GM19025 (cell line): ENCODE data around the gene ZNF860.

Experiments used
- ATAC-seq: cut with Tn5 transposase; IDR thresholded peaks from one replicate; pipeline ENCODE4 v1.9.1; 2021; ENCODE audit warnings: mild to moderate bottlenecking, low read depth, moderate library complexity; ENCODE audit not compliant: unreplicated experiment

Gene ZNF860

DNA sequence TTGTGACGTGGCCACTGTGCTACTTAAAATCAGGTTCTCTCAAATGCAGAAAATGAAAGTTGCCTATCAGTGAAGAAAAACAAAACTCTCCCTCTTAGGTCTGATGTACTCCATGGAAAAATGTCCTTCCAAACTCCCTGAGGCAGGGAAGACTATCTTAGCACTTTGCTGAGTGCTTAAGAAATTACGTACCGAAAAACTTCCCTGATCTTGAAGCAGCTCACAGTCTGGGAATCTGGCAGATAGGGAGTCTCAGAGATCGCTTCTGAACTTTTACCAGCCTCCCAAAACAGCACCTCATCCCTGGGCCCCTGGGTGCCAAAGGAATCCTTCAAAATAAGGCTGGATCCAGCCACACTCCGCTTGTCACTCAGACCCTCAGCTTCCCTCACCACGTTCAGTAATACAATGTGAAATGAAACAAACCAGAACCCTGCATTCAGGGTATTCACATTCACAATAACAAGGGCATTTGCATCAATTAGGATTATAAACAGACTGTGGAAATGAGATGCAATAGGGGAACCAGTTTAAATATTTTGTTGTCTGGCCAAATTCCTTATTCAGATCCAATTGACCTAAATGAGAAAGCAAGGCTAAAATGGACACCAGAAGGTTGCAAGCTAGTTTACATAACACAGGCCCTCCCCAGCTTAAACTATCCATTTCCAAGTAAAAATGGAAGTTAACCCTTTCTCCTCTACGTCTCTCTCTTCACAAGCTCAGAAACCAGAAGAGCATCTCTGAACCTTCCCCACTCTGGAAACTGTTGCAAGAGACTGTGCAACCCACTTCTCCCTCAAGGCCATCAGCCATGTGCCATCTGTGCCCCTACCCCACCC, 21.4 kb upstream of the ZNF860 start:
- no peak for ATAC-seq

DNA sequence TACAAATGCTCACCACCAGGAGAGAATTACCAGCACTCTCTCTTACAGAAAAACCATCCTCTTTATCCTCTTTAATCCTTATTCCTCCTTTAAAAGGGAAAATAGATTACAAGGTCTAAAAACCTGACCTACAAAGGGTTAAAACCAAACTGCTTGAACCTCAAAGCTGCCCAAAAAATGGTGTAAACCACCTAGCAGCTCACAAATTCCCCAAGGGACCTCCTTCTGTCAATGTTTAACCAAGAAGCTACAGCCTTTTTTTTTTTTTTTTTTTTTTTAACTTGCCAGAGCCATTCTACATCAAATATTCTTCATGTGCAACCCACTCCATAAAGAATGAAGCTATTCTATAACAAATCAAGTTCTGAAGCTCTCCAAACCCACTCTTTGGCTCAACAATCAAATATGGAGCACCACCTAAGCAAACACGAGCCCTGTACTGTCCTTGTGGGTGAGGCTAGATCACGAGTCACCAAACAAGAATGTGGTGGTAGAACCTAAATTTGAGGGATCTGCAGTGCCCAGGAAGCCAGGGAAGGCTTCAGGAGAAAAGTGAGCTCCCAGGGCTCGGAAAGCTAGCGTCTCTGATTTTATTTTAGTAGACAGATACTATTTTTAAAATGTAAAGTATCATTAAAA, 20.6 kb upstream of the ZNF860 start:
- no peak for ATAC-seq

DNA sequence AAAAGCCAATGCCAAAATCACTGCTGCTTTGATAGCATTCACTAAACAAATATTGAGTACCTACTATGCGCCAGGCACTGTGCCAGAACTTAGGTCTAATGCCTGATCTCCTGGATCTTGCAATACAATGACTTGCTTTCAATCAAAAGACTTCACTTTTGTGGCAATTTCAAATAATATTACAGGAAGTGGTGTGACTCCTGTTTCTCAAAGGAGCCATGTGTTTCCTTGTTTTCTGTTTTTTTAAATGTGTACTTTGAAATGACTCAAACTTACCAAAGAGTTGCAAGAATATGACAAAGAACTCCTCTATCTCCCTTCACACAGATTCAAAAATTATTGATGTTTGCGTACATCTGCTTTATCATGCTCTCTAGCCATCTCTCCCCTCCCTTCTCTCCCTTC, 18.7 kb upstream of the ZNF860 start:
- ATAC-seq = no peak

DNA sequence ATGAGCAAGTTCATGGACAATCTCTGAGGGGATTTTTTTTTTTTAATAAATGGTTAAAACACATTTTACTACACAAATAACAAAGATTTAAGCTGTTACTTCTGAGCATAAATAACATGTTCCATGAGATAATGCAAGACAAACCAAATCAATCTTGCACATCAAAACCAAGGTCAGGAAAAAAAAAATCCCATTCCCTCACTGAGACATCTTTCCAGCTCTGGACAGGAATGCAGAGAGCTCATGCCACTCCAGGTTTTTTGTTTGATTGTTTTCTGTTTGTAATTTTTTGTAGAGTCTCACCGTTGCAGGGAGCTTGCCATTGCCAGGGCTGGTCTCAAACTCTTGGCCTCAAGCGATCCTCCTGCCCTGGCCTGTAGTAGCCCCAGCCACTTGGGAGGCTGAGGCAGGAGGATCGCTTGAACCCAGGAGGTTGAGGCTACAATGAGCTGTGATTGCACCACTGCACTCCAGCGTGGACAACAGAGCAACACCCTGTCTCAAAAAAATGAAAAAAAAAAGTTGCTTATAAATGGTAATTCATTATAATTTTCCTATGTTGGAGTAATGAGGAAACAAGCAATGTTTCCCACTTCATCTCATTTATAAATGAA, 14.5 kb upstream of the ZNF860 start:
- ATAC-seq = no peak

DNA sequence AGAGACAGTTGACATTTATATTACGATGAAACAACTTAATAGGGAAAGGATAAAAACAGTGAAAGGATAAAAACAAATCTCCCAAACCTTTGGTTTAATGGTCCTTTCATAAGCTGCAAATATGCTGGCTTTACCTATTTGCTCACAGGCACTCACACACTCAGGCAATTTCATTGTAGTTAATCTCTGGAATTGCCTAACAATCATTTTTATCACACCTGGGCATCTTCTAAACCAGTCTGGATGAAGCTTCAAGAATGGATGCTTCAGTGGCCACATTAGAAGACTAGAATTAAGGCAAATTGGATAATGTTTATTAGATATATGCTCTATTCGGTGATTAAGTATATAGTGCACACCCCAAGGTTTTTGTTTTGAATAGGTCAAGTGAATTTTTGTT, 14.0 kb upstream of the ZNF860 start:
- ATAC-seq = no peak

DNA sequence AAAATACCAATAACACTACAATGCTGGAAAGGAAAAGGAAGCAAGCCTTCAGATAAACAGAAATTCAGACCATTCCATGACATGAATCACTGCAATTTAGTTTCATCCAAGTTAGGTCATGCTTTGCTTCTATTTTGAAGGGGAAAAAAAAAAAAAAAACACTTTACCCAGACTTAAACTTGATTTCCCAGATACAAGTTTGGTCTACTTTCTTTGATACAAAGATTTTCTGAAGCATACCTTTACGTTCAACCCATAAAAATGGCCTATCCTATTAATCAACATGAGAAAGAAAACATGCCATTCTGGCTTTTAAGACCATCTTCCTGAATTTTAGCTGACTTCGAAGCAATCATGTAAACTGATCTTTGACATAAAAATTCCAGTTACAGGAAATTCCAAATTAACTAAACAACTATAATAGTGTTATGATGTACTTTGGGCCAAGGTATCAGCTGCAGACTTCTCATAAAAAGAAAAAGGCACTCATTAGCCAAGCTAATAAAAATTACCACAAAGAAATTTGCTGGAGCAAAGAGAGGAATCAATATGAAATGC, 13.1 kb upstream of the ZNF860 start:
- ATAC-seq = no peak

DNA sequence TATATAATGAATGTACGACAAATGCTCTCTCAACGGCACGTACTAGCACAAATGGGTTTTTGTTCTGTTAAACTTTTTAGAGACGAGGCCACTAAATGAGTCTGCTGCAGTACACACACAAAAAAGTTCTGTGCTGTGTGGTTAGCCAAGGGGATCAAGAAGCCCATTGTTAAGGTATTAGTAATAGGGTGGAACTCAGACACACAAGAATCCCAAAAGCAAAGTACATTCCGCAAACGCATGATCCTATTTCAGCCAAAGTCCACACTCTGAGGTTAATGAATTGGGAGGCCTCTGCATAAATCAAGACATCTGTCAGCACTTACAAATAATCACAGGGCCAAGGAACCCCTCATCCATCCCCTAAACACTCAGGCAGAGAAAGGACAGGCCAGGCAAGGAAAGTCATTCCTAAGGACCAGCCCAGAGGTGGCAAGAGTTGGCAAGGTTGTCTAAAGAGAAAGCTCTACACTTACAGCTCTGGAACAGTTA, 12.6 kb upstream of the ZNF860 start:
- no peak for ATAC-seq

DNA sequence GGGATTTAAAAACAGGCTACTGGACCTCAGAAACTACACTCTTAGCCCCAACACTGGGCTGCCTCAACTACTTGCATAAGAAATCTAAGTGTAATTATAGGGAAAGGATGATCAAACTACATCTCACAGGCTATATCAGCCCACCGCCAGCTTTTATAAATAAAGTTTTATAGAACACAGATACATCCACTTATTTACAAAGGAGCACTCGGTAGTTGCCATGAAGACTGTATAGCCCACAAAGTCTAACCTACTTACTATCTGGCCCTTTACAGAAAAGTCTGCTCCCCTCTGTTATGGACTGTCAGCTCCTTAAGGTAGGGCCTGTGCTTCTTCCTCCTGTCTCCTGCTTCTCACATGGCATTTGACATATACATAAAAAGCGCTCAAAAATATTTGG, 9.9 kb upstream of the ZNF860 start:
- no peak for ATAC-seq

DNA sequence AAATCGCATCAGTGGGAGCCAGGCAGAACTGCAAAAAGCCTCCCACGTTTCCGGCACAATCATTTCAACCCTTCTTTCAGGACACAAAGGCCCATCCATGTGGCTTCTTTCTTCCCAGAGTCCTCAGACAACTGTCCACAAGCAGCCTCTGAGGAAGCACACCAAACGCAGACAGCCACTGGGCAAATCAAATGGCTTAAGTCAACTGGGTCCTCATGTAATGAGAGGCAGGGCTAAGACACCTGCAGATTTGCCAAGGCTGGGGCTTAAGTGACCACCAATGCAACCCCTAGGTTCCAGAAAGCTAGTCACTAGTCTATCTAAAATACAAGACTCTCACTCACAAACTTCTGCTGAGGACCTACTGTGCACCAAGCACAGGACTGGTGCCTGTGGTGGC, 8.5 kb upstream of the ZNF860 start:
- ATAC-seq = no peak

DNA sequence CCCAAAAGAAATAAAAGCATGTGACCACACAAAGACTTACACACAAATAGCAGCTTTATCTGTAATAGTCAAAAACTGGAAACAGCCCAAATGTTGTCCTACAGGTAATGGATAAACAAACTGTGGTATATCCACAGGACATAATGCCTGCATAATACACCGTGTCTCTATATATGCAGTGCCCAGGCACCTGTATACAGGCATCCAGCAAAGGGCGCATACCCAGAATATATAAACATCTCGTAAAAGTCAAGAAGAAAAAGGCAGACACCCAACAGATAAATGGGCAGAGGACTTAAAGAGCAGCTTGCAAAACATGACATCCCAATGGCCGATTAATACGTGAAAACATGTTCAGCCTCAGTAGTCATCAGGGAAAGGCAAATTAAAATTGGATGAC, 7.7 kb upstream of the ZNF860 start:
- no peak for ATAC-seq

DNA sequence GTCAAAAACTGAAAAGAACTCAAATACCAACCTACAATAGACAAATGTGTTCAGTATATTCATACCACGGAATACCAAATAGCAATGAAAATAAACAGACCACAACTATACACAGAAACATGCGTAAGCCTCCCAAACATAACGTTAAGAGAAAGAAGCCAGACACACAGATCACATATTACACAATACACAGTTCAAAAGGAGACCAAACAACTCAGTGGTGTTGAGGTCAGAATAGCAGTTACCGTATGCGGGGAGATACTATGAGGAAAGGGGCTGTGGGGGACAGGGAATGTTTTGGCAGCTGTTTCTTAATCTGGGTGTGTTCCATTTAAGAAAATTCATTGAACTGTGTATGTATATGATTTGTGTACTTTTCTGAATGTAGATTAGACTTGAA, 7.1 kb upstream of the ZNF860 start:
- ATAC-seq = no peak

DNA sequence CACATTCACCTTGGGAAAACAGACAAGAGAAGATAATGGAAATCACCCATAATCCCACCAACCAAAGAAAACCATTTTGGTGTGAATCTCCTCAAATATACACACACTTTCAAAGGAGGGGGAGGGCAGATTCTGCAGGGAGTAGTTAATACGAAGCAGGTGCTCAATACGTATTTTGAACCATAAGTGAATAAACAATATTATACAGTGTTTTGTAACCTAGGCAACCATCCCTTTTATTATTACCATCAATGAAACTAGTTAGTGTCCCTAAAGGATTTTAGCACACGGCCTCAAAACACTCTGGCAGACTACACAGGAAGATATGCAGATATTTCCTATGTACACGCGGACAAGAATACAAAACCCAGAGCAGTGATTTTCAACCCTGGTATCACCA, 6.6 kb upstream of the ZNF860 start:
- no peak for ATAC-seq

DNA sequence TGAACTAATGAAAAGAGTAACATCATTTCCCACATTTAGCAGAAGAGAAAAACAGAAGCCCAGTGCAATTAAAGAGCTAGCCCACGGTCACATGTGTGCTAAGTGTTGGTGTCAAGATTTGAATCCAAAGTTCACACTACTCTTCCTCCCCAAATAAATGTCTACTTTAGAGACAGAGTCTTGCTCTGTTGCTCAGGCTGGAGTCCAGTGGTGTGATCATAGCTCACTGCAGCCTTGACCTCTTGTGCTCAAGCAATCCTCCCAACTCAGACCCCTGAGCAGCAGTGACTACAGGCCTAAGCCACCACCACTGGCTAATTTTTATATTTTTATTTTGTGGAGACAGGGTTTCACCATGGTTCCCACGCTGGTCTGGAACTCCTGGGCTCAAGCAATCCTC, 5.2 kb upstream of the ZNF860 start:
- no peak for ATAC-seq

DNA sequence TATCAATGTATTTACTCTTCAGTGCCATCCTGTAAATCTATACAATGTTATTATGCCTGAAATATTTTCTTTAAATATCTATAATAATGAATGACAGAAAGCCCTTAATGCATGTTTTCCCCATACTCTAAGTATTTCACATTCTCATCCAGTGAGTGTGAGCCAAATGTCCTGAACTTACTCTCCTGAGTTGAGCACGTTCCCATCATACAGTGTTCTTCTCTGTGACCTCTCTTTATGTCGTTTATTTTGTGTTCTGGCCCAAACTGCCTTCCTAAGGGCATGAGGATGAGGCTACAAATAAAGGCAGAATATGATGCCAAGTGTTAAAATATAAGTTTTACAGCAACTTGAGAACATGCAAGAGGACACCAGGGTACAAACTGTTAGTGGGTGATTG, 3.8 kb upstream of the ZNF860 start:
- ATAC-seq = no peak

DNA sequence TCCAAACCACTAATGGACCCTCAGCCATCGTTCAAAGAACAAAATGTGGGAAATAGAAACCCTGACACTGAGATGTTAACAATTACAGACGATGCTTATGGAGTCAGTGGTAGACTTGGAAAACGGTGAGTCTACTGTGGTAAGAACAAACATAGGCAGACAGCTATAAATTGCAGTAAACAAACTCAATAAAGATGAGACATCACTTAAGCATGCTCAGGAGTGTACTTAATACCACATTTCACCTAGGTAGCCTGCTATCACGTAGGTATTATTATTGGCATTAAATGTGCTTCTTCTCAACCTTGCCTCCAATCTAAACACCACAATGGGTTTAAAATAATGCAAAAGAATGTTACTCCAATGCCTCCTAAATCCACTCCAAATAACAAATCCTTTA, 3.0 kb upstream of the ZNF860 start:
- no peak for ATAC-seq

DNA sequence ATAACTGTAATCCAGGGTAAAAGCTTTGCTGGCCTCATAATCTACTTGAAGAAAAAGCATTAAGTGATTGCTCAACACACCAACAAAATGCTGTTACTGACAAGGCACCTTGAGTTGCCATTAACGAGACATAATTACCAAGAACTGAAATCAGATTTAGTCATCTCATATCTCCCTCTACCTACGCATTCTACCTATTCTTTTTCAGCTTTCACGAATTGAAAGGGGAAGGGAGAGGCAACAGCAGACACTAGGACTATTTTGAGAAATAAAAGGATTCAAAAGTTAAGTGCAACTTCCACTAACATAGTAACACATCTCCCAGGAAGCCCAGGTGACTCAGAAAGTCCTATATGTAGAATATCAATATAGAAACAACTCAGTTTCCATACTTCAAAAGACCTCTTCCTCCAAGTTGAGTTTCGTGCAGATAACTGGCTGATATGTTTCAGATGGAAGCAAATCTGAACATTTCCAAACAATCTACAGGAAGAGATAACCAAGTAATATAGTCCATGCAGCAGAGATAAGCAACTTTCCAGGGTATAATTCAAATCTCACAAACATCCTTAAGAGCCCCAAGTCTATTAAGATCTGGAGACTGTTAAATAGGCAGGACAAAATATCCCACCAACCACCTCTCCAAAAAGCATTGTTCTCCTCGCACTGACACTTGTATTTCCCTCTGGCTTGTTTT, 2.4 kb upstream of the ZNF860 start:
- peak; percentile 37 for ATAC-seq

DNA sequence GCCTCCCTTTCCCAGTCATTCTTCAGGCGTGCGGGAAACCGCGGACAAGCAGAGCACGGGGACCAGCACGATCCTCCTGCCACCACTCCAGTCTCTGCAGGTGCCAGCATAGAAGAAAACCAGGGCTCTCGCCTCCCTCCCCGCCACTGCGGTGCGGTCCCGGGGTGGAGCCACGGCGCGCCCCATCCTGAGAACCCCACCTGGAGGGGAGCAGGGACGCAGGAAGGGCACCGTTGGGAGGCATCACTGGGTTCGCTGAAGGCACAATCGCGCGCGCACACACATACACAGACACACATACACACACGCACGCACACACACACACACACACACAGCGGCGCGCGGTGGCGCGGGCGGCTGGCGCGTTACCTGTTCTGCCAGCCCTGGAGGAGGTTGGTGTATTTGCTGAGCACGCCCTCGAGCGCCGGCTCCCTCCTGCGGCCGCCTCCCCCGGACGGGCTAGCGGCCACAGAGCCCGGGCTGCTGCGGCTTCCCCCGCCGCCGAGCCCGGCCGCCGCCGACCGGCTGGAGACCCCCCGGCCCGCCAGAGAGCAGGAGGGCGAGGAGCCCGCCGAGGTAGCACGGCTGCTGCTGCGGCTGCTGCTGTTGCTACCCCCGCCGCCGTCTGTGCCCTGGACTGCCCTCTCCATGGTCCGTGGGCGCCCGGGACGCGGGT, 882 bp upstream of the ZNF860 start:
- ATAC-seq = no peak

DNA sequence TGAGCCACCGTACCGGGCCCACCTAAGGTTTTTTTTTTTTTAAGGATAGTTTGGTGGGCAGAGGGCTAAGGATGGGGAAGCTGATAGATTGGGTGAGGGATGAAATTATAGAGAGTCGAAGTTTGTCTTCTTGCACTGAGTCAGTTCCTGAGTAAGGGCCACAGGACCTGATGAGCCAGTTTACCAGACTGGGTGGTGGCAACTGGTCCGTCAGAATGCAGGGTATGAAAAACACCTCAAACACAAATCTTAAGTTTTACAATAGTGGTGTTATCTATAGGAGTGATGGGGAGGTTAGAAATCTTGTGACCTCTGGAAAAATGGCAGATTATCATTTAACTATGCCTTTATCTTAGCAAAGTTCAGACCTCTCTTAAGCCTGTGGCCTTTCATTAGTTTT, 2.8 kb downstream of the ZNF860 start:
- ATAC-seq = no peak

DNA sequence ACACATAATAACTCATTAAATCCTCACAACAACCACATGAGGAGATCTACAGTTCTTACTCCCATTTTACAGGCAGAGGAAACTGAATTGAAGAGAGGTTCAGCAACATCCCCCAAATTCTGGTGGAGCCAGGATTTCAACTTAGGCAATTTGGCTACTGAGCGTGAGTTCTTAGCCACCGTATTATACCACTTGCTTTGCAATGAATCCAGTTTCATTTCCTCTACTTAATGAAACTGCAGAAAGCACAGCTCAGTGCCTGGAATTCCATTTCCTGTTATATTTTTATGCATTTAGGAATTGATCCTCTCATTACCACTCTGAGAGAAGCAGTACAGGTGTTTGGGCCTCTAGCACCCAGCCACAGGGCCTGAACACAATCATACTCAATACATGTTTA, 4.3 kb downstream of the ZNF860 start:
- no peak for ATAC-seq

DNA sequence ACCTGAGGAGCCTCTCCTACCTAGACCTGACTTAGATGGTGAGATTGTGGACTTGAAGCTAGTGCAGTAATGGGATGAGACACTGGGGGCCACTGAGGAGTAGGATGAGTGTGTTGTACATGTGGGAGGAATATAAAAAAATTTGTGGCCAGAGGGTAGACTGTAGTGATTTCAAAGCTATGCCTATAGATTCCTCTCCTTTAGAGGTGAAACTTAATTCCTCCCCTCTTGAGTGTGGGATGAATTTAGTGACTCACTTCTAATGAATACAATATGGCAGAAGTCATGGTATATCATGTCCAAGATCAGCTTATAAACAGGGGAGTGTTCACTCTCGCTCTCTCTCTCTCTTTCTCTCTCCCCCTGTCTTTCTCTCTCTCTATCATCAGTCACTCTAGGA, 6.7 kb downstream of the ZNF860 start:
- no peak for ATAC-seq
